ENCODE measurements around the gene TLE4. TPM values are rescaled to one million over a fixed set of nuclear protein-coding genes. Genes with fewer than 3 reads are reported as not detected.

TLE4 gene
- polyA plus RNA-seq, 3 donors = 3.9 to 11.1 (median 8.1) TPM

DNA sequence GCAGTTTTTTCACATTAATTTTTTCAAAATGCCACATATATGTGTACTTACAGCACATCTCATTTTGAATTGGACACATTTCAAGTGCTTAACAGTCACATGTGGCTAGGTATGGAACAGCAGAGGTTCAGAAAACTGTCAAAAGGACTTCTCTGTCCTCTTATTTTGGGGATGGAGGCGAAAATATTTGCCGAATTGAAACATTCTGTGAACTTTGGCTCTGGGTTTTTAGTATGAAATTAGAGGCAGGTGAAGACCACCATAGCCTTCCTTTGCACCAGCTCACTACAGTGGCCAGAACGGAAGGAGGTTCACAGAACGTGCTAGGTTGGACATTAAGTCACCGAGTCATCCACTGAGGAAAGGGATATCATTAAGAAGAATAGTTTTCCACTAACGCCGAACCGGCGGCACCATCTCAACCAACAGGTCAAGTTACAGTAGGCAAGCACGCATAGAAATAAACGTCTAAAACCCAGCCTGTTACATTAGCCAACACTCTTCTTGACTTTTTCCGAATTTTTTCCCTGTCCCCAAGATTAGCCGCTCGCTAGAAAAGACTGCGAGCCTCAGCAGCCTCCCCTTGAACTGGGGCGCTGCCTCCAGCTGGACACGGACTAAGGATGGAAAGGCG, 1.8 kb upstream of the TLE4 start:
- 19 to 52% (median 20%) methylated on average over 18 of the region's 18 CpGs for WGBS, 3 donors
- no peak overlapping the region for H3K27ac ChIP-seq (ENCODE audit: low read depth, low read length)

DNA sequence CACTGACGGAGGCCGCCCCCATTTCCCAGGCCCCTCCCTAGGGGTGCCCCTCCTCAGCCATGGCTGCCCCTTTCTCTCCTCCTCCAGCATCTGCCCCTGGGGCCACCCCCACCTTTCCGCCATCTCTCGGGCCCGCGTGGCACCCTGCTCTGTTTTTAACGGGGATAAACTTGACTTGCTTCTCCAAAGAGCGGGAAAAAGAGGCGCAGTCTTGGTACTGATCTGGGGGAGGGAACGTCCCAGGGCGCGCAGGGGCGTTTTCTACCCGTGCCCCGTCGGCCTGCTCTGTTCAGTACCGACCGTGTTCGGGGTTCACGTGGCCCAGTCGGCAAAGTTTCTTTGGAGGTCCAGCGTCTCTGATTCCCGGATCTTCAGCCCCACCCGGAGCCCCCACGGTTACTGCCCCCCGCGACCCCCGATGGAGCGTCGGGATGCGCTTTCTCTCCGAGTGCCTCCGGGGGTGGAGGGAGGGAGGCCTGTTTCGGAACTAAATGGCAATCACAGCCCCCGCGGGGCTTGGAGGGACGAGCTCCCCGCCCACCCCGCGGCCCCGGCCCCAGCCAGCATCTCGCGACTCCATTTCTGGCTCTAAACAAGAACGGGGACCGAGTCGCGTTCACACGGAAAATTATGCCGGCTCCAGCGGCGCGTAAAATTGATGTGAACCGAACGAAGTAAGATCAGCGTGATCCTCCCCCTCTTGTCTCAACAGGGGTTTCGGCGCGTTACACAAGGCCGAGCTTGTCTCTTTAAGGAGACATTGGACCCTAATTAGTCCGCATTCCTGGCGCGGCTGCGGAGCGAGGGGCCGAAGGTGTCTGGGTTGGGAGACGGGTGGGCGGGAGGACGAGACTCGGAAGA, 1.1 kb upstream of the TLE4 start:
- 0 to 2% (median 1%) methylated on average over 69 of the region's 69 CpGs for WGBS, 3 donors
- H3K27ac ChIP-seq (ENCODE audit: low read depth, low read length) = no peak overlapping the region

DNA sequence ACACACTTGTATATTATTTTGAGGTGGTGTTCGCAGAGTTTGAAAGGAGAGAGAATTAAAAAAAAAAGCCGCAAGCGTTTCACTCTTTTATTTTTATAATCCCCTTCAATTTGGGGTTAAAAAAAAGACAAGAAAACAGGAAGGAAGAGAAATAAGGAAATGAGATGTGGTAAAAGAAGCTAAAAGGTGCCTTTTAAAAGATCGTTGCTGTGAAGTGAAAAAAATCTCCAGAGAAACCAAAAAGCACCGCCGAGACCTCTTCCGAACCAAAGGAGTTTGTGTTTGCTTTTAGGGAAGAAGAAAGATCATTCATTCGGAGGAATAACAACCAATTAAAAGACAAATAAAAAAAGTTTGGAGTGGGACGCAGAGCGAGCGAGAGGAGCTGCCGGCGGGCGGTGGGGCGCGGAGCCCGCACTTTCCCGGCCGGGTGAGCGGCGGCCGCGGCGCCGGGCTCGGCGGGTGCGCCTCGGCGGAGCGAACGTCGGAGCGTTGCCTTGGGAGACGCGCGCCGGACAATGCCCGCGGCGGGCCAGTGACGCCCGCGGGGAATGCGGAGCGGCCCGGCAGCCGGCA, 355 bp downstream of the TLE4 start:
- peak overlapping the region; percentile 84 for H3K27ac ChIP-seq (ENCODE audit: low read depth, low read length)
- WGBS, 3 donors = 0% methylated on average over 39 to 48 of the region's 48 CpGs

DNA sequence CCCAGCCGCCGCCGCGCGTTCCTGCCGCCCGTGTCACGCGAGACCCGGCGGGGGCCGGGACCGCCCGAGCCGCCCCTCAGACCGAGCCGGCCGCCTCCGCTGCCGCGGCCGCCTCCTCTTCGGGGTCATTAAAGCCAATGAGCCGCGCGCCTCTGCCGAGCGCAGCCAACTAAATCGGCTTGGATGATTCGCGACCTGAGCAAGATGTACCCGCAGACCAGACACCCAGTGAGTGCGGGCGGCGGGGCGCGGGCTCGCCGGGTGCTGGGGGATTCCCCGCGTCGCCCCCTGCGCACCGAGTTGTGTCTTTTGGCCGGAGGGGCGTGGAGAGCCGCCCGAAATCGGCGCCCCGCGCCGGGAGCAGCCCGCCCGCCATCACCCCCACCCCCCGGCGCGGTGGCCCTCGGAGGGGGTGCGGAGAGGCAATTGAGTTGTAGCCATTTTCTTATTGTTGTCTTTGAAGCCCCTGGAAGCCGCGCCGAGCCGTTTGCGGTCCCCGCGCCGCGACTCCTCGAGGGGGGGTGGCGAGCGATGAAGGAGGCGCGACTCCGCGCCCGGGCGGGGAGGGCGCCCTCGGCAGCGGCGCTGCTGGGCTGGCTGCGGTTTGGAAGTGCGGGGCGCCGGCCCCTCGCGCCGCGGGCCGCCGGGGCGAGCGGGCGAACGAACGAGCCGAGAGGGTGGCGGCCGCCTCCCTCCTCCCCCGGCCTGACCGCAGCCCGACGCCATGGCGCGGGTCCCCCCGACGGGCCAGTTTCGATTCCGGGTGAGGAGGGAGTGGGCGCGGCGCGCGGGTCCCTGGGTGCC, 1.0 kb downstream of the TLE4 start:
- 0% methylated on average over 52 to 115 of the region's 115 CpGs for WGBS, 3 donors
- H3K27ac ChIP-seq (ENCODE audit: low read depth, low read length) = peak overlapping the region; percentile 84

DNA sequence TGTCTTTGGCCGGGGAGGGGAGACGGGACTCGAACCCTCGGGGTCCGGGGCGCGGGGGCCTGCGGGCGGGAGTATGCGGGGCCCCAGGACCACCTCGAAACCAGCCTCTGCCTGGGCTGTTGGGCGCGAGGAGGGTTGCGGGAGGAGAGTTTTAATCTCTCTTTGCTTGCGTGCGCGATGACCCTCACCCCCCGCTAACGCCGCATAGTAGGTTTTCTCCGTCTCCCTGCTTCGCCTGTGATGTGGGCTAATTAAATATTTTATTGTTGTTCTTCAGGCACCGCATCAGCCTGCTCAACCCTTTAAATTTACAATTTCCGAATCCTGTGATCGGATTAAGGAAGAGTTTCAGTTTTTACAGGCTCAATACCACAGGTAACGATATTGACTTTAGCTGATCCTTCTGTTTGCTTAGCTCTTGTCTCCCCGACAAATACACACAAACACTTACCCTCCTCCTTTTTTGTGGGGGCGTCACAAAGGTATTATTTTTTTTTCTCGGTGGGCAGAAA, 1.7 kb downstream of the TLE4 start:
- H3K27ac ChIP-seq (ENCODE audit: low read depth, low read length) = peak overlapping the region; percentile 84
- 3 to 5% (median 4%) methylated on average over 29 of the region's 29 CpGs for WGBS, 3 donors

DNA sequence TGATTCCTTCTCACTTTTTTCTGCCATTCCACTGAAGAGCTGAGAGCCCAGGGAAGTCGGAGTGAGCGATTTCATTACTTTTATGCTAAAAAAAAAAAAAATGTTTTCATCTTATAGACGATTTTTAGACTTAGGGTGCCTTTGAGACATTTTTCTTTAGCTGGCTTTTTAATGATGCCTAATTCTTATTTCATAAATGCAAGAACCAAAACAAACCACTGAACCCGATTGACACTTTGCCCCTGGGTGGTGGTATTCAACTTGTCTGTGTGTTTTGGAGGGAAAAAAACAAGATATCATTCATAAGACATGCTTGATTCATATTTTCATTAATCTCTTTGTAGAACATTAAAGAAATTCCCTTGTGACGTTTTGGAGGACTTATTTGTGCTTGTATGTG, 2.4 kb downstream of the TLE4 start:
- no peak overlapping the region for H3K27ac ChIP-seq (ENCODE audit: low read depth, low read length)
- WGBS, 3 donors = 39 to 56% (median 50%) methylated on average over 5 of the region's 5 CpGs

DNA sequence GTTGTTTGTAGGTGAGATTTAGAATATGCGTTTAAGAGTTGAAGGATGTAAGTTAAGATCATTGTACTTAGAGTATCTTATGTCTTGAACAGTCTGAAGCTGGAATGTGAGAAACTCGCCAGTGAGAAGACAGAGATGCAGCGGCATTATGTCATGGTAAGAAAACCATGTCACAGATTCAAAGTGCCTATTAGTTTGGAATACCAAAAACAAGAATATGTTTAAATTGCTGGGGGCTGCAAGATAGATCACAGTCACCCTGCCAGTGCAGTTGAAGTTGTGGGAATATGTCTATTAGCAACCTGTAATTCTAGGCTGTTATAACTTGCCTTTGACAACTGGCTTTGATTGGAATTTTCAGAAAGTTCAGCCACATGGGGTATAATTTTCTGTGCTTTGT, 3.0 kb downstream of the TLE4 start:
- no peak overlapping the region for H3K27ac ChIP-seq (ENCODE audit: low read depth, low read length)
- WGBS, 3 donors = 82 to 84% (median 84%) methylated on average over 3 of the region's 3 CpGs

DNA sequence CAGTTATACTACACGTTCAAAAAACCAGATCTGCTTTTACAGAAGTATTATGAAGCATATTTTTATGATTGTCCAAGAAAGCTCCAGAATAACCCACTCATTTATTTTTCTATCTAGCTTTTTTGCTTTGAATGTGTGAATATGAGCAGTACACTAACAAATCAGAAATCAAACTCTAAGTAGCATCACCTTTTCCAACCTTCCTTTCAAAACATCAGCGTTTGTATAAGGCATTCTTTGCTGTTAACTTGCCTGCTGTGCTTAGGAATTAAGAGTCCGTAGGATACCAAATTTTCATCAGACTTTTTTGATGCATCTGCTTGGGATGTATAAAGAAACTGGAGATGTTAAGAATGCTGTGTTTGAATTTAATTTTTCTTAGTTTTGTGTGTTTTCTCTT, 3.8 kb downstream of the TLE4 start:
- 65 to 84% (median 70%) methylated on average over 3 of the region's 3 CpGs for WGBS, 3 donors

DNA sequence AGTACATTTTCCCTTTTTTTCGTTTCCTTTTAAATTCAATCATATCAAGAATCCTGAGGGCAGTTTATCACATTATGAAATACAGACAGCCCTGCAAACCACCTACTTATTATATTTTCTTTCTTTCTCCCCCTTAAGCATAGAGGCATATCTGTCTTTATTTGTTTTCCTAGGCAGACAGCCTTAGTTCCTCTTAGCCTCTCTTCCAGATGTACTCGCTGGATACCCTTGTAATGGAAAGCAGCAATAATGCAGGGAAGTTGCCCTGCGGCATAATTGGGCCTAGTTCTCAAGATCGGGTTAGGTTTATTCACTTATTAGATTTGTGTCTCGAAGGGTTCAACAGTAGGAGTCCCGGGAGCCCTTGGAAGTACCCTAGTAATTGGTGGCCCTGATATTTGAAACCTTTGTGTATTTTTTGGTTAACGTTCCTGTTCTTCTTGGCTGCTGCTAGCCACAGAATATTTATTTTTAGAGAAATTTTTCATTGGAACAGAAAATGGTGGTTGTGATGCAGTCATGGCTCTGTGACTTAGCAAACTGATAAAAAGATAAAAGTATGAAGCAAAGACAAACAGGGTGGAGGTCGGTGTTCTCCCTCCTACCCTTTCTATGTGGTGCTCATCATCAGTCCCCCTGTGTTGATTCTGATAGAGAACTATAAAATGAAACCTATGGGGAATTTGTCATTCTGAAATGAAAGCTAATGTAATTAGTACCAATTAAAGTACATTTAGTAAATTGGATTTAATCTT, 6.4 kb downstream of the TLE4 start:
- 58 to 78% (median 64%) methylated on average over 8 of the region's 8 CpGs for WGBS, 3 donors
- H3K27ac ChIP-seq (ENCODE audit: low read depth, low read length) = no peak overlapping the region

More for the DNA sequence above, 3.8 kb downstream of the TLE4 start:
- H3K27ac ChIP-seq (ENCODE audit: low read depth, low read length) = no peak overlapping the region

DNA sequence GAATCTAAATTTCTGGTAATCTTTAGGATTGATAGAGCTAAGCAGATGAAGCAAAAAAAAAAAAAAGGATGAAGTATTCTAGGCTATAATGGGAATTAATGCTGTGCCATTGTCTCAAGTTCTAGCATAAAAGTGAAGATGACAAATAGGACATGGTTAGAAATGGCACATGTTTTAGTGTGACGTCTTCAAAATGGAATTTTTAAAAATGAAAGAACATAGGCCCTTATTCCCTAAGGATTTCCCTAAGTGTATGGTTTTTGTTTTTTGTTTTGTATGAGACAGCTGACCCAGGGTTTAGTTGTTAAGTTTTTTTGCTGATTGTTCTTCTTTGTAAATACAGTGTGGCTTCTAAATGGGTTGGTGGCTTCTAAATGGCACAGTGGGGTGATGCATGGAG, 7.1 kb downstream of the TLE4 start:
- 67 to 90% (median 68%) methylated on average over 1 of the region's 1 CpG for WGBS, 3 donors
- H3K27ac ChIP-seq (ENCODE audit: low read depth, low read length) = no peak overlapping the region

DNA sequence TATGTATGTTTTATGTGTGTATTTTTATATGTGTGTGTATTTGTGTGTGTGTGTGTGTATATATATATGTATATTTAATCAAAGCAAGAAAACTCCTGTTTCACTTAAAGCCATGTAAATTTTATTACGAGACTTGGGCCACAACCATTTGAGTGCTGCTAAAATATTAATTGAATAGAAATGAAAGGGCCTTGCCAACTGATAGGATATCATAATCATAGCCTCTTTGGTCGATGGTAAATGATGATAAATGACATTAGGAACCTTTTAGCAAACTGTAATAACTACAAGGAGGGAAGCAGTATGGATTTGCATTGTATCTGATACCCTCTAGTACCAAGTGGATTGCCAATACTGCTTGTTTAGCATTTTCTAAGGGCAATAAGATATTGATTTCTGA, 7.9 kb downstream of the TLE4 start:
- no peak overlapping the region for H3K27ac ChIP-seq (ENCODE audit: low read depth, low read length)
- 55 to 91% (median 84%) methylated on average over 2 of the region's 2 CpGs for WGBS, 3 donors

DNA sequence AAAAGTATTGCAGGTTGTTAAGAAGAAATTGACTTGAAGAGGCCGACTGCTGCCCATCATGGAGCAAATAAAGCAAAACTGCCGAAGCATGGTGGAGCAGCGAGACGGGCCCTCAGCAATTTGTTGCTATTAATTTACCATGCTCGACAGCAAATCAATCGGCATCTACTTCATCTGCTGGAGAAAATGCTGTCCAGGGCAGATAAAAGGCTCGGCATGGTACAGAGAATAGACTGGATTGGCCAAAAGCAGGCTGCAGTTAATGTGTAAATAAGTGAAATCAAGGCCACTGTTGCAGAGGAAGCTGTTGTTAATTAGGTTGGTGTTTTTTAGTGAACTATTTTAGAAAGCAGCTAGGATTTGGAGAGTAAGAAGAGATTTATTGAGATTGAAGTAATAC, 8.3 kb downstream of the TLE4 start:
- H3K27ac ChIP-seq (ENCODE audit: low read depth, low read length) = no peak overlapping the region
- 45 to 99% (median 97%) methylated on average over 7 of the region's 7 CpGs for whole genome bisulfite sequencing, 3 donors

DNA sequence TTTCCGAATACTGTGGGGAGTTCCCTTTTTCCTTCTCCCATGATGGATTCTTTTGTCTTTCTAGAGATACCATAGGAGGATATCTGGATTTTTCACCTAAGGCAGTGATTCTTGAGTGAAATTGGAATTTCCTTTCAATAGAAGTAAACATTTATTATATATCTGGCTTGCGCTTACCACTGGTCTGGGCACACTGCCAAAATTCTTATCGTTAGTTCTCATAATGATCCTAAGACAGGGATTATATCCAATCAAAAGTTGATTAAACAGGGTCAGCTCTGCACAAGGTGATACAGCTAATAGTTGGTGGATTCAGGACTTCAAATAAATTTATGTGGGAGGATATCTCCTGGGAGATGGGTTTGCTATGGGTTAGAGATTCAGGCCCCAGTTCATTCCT, 9.6 kb downstream of the TLE4 start:
- WGBS, 3 donors = 28 to 40% (median 32%) methylated on average over 3 of the region's 3 CpGs
- H3K27ac ChIP-seq (ENCODE audit: low read depth, low read length) = no peak overlapping the region

DNA sequence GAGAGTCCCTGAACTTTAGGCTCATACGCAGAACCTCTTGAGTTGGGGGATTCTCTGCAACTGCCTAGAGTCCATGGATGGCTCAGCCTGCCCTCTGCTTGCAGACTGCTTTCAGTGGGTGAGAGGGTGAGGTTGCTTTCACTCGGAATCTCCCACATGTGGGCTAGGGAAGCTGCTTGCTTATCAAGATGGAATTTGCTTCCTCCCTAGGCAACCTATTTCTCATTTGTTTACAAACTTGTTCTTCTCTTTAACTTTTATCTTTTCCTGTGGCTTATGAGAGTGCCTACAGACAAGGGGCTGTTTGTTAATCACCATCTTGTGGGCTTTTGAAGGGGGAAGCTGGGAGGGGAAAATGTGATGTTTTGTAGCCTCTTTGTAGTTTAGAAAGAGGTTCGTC, 10.0 kb downstream of the TLE4 start:
- 24 to 61% (median 27%) methylated on average over 3 of the region's 3 CpGs for WGBS, 3 donors
- H3K27ac ChIP-seq (ENCODE audit: low read depth, low read length) = no peak overlapping the region

DNA sequence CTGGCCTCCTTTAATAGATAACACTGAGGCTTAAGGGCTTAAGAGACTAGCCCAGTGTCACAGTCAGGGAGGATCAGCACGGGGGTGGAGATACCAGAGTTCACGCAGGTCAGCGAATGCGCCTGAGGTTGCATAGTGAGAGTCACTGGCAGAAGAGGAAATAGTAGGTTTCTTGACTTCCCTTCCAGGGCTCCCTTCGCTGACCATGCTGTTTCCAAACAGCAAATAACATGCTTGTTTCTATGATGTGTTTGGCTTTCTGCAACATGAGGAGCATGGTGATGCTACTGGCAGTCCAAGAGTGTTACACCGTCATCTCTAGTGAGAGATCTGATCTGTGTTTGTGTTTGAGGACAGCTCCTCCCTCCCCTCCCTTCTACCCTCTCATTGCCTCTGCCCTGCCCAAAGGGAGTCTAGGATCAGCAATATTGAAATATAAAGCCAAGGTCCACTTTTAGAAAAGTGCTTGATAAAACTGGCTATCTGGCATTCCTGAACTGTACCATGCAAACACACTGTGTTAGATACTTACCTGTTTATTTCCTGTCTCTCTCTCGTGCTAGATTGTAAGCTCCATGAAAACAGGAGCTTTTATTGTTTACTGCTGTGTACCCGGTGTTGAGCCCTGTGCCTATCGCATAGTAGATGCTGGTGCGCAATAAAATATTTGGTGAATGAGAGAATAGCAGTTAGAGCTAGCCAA, 12.3 kb downstream of the TLE4 start:
- no peak overlapping the region for H3K27ac ChIP-seq (ENCODE audit: low read depth, low read length)
- 60 to 80% (median 65%) methylated on average over 10 of the region's 10 CpGs for WGBS, 3 donors

DNA sequence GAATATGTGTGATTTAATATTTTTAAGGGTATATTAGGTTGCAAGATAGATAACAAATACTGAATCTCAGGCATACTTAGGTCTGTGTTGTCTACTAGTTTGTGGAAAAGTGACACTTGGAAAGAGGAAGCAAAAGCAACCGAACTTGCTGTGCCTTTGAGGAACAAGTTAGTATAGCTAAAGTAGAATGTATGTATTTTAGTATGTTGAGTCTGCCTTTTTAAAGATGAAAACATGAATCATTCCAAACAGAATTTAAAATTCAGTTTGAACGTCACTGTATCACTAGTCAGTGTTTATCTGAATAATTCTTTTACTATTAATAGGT, 12.9 kb downstream of the TLE4 start:
- no peak overlapping the region for H3K27ac ChIP-seq (ENCODE audit: low read depth, low read length)

DNA sequence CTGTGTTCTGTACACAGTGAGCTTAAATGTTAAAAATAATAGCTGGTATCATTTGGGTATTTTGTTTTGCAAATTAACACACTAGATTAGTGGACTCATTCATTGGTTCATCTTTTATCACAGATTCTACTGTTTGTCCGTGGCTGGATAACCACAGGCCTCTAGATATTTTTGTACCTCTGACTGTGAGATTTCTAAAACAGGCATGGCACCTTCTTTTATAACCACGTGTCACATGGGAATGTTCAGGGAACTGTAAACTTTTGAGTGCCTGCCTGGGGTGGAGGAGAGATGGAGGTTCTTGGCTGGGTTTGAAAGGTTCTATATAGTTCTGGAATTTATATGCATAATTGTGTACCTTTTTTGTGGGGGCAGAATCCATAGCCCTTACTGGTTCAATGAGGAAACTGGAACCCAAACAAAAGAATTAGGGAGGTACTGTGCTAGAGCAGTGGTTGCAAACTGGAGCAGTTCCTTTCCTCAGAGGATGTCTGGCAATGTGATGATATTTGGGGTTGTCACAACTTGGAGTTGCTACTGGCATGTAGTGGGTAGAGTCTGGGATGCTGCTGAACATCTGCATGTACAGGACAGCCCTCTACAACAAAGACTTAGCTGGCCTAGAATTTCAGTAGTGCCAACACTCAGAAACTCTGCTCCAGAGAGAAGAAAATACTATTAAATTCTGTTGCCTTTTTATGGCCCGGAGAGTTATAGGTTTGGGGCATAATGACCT, 16.9 kb downstream of the TLE4 start:
- no peak overlapping the region for H3K27ac ChIP-seq (ENCODE audit: low read depth, low read length)
- 80 to 91% (median 86%) methylated on average over 3 of the region's 3 CpGs for WGBS, 3 donors

More for the DNA sequence above, 12.9 kb downstream of the TLE4 start:
- WGBS, 3 donors = 58 to 67% (median 58%) methylated on average over 2 of the region's 2 CpGs

All from adipose tissue (tissue), 3 donors.